Central memory CD4-positive, alpha-beta T cell (primary cell): ENCODE data around the gene FARSA.
"Not testable (repeated sequence)": the region's sequence is repeated elsewhere in the genome, so short reads cannot be mapped to it uniquely, and the experiment has no call there.

Experiments
- DNase-seq: peaks from one replicate; pipeline ENCODE4 v3.0.0; 2022

FARSA gene

GRCh38 chr19:12953799-12954611, 20.5 kb upstream of the FARSA start:
- no peak for DNase-seq

DNA sequence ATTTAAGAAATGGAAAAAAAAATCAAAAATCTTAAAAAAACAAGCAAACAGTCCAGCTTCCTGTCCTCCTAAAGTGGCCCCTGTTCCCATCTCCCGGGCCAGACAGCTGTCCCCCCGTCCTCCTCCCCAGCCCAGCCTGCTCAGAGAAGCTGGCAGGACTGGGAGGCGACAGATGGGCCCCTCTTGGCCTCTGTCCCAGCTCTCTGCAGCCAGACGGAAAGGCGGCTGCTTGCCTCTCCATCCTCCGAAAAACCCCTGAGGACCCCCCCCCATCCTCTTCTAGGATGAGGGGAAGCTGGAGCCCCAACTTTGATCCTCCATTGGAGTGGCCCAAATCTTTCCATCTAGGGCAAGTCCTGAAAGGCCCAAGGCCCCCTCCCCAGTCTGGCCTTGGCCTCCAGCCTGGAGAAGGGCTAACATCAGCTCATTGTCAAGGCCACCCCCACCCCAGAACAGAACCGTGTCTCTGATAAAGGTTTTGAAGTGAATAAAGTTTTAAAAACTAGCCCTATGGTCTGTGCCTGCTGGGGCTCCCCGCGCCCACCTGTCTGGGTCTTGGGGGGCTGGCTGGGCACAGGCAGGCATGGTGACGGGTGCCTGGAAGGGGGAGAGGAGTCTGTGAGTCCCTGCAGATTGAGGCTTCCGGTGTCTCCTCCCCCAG, 19.8 kb upstream of the FARSA start:
- no peak for DNase-seq

- DNase-seq: no peak
Observed at GRCh38 chr19:12952488-12953137, 19.1 kb upstream of the FARSA start.

DNA sequence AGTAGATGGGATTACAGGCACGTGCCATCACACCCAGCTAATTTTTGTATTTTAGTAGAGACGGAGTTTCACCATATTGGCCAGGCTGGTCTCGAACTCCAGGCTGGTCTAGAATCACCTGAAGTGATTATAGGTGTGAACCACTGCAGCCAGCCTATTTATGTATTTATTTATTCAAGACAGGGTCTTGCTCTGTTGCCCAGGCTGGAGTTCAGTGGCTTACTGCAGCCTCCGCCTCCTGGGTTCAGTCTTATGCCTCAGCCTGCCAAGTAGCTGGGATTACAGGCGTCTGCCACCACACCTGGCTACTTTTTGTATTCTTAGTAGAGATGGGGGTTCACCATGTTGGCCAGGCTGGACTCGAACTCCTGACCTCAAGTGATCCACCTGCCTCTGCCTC, 18.5 kb upstream of the FARSA start:
- not testable (repeated sequence) for DNase-seq

DNA sequence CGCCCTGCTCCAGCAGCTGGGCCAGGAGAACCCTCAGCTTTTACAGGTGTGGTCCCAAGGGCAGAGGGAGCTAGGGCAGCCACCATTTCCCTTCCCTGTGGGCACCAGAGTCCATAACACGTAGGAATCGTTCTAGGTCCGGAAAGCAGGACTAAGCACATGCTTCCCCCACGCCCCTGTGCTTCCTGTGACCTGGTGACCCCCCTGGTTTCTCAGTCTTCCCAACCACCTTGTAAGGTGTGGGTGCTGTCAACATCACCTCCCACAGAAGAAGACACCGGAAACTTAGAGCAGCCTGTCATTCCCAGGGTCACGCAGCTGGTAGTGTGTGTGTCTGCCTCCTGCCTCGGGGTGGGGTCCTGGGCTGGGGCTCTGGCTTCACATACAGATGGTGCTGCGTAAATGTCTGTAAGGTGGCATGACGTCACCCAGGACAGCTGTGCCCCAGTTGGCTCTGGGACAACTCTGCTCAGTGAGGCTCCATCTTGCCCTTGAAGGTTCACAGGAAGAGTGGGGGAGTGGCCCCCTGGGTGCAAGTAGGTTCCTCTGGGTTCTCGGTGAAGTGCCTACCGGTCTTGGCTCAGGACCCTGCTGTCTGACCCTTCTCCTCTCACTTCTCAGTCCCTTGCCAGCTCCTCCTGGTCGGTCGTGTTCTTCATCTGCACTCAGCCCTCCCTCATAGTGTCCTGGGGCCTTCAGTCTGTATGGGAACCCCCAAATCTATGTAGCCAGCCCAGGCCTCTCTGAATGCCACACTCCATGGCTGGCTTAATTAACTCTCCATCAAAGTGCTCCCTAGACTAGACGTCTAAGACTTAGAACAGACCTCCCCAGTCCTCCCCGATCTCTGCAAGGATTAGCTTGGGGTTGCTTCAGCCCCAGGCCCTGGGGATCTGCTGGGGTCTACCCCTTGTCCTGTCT, 16.1 kb upstream of the FARSA start:
- no peak for DNase-seq

GRCh38 chr19:12948612-12949362, 15.3 kb upstream of the FARSA start:
- DNase-seq: no peak

- DNase-seq: no peak
Observed at GRCh38 chr19:12947702-12948611, 14.4 kb upstream of the FARSA start.

- DNase-seq: no peak
Observed at GRCh38 chr19:12946731-12947496, 13.4 kb upstream of the FARSA start.

- DNase-seq: peak; percentile 27
Observed at GRCh38 chr19:12946092-12946721, 12.7 kb upstream of the FARSA start.

- peak; percentile 98 for DNase-seq
Observed at GRCh38 chr19:12945479-12946091, 12.1 kb upstream of the FARSA start, which contains the start of gene RAD23A. Gene RAD23A (plus strand): TSS chr19:12945862. CDS start chr19:12945949, 87 bp downstream.

DNA sequence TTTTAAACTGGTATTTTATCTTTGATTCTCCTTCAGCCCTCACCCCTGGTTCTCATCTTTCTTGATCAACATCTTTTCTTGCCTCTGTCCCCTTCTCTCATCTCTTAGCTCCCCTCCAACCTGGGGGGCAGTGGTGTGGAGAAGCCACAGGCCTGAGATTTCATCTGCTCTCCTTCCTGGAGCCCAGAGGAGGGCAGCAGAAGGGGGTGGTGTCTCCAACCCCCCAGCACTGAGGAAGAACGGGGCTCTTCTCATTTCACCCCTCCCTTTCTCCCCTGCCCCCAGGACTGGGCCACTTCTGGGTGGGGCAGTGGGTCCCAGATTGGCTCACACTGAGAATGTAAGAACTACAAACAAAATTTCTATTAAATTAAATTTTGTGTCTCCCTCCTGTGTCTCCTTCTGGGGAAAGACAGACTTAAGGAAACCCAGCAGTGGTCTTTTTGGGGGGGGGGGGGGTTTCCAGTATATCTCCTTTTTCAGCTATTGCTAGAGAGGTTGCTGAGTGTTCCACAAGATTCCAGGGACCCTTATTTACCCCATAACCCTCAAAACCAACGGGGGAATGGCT, 10.7 kb upstream of the FARSA start:
- DNase-seq: no peak

DNA sequence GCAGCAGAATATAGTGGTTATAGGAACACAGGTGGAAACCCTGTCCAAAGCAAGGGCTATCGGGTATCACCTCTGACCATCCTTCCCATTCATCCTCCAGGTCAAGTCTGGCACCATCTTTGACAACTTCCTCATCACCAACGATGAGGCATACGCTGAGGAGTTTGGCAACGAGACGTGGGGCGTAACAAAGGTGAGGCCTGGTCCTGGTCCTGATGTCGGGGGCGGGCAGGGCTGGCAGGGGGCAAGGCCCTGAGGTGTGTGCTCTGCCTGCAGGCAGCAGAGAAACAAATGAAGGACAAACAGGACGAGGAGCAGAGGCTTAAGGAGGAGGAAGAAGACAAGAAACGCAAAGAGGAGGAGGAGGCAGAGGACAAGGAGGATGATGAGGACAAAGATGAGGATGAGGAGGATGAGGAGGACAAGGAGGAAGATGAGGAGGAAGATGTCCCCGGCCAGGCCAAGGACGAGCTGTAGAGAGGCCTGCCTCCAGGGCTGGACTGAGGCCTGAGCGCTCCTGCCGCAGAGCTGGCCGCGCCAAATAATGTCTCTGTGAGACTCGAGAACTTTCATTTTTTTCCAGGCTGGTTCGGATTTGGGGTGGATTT, 10.0 kb upstream of the FARSA start:
- DNase-seq: no peak

- no peak for DNase-seq
Observed at GRCh38 chr19:12940897-12941296, 7.4 kb upstream of the FARSA start.

DNA sequence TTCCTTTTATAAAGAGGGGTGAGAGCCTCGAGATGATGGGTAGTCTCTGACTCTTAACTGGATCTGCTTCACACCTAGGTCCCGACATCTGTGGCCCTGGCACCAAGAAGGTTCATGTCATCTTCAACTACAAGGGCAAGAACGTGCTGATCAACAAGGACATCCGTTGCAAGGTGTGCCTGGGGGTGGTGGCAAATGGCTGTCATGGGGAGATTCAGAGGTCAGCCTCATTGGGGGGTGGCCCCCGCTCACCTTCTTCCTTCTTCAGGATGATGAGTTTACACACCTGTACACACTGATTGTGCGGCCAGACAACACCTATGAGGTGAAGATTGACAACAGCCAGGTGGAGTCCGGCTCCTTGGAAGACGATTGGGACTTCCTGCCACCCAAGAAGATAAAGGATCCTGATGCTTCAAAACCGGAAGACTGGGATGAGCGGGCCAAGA, 6.5 kb upstream of the FARSA start:
- no peak for DNase-seq

DNA sequence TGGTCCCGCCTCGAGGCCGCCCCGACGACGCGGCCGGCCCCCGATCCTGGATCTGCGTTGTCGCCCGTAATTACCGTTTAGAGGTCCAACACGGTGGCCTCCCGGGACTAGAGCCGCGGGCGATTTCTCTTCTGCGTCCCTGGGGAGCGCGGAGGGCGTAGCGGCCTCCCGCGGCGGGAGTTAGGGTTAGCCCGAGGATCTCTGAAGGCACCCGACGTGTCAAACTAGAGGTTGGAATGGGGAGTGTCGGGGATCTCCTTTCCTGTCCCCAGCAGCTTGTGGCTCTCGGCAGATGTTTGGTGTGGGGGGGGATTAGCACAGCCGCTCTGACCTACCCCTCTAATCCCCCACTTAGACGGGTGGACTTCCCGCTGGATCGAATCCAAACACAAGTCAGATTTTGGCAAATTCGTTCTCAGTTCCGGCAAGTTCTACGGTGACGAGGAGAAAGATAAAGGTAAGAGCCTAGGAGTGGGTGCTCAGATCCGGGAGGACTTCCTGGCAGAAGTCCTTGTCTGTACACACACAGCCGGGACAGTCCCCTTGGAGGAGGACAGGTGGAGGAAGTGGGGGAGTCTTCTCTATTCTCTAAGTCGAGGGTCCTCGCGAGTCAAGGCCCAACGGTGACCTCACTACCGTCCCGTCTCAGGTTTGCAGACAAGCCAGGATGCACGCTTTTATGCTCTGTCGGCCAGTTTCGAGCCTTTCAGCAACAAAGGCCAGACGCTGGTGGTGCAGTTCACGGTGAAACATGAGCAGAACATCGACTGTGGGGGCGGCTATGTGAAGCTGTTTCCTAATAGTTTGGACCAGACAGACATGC, 5.5 kb upstream of the FARSA start:
- no peak for DNase-seq

- DNase-seq: peak; percentile 99
Observed at GRCh38 chr19:12937927-12938778, 4.6 kb upstream of the FARSA start, which contains the start of gene CALR. Gene CALR (plus strand): TSS chr19:12938609. CDS start chr19:12938680, 71 bp downstream.
